KMS-11 (cell line): ENCODE data around the gene CDK2.

Source experiments
- H2AFZ ChIP-seq: fragments of 200-600 bp; sonication (generic); 2 replicates; pipeline ENCODE4 v1.6.1; 2016; ENCODE audit warnings: antibody characterized with exemption, mixed run types, low read depth
- H3K27ac ChIP-seq: fragments of 200-600 bp; sonication (generic); 2 replicates; pipeline ENCODE4 v1.6.1; 2016; ENCODE audit warnings: mild to moderate bottlenecking, mixed run types
- H3K27me3 ChIP-seq: fragments of 200-600 bp; sonication (generic); 2 replicates; pipeline ENCODE4 v1.6.1; 2017; ENCODE audit warnings: mild to moderate bottlenecking, low read depth, mixed run types, moderate library complexity; ENCODE audit not compliant: insufficient read depth
- H3K36me3 ChIP-seq: fragments of 200-600 bp; sonication (generic); 2 replicates; pipeline ENCODE4 v1.6.1; 2017; ENCODE audit warnings: mild to moderate bottlenecking, mixed run types; ENCODE audit not compliant: insufficient read depth
- H3K4me1 ChIP-seq: fragments of 200-600 bp; sonication (generic); 2 replicates; pipeline ENCODE4 v1.6.1; 2016; ENCODE audit warnings: mild to moderate bottlenecking, low read depth, mixed run types; ENCODE audit not compliant: poor library complexity, severe bottlenecking
- H3K4me2 ChIP-seq: fragments of 200-600 bp; sonication (generic); 2 replicates; pipeline ENCODE4 v1.7.0; 2016; ENCODE audit warnings: mild to moderate bottlenecking, mixed run types
- H3K4me3 ChIP-seq: fragments of 200-600 bp; sonication (generic); IDR thresholded peaks from 2 replicates; pipeline ENCODE4 v1.6.1; 2017; ENCODE audit warnings: low read depth, low read length, mixed read lengths; ENCODE audit not compliant: insufficient read depth
- H3K79me2 ChIP-seq: fragments of 200-600 bp; sonication (generic); 2 replicates; pipeline ENCODE4 v1.6.1; 2016; ENCODE audit warnings: low read depth, mixed run types; ENCODE audit not compliant: insufficient read depth
- H3K9ac ChIP-seq: fragments of 200-600 bp; sonication (generic); 2 replicates; pipeline ENCODE4 v1.6.1; 2016; ENCODE audit warnings: mild to moderate bottlenecking, mixed run types
- H4K20me1 ChIP-seq: fragments of 200-600 bp; sonication (generic); 2 replicates; pipeline ENCODE4 v1.6.1; 2016; ENCODE audit warnings: mild to moderate bottlenecking, mixed run types; ENCODE audit not compliant: insufficient read depth
- CTCF ChIP-seq: fragments of 200-600 bp; sonication (generic); conservative IDR thresholded peaks from 2 replicates; pipeline ENCODE4 v1.6.1; 2017; ENCODE audit warnings: low read depth, mild to moderate bottlenecking, antibody characterized with exemption, low read length, moderate library complexity, mixed read lengths

CDK2 gene

GRCh38 chr12:55955800-55956508 is 10.7 kb upstream of the CDK2 start:
- no peaks in the 10 kb centered on the region for H3K4me1 ChIP-seq
- no peak overlapping the region for H3K9ac ChIP-seq
- H3K4me3 ChIP-seq: no peak overlapping the region
- H3K27me3 ChIP-seq: no peaks in the 10 kb centered on the region
- no peaks in the 10 kb centered on the region for H3K36me3 ChIP-seq
- no peaks in the 10 kb centered on the region for H3K79me2 ChIP-seq
- H2AFZ ChIP-seq: no peak overlapping the region
- no peak overlapping the region for H3K27ac ChIP-seq
- no peak overlapping the region for H3K4me2 ChIP-seq
- H4K20me1 ChIP-seq: no peaks in the 10 kb centered on the region
- TF ChIP-seq CTCF: peak; percentile 59

GRCh38 chr12:55957106-55957859 is 9.3 kb upstream of the CDK2 start:
- Histone ChIP-seq H4K20me1 (no peaks in the 10 kb centered on the region), H3K36me3 (no peaks in the 10 kb centered on the region), H3K4me2 (no peak overlapping the region), H3K4me1 (no peaks in the 10 kb centered on the region), H3K27me3 (no peaks in the 10 kb centered on the region), H3K4me3 (no peak overlapping the region), H3K27ac (no peak overlapping the region), H3K79me2 (no peaks in the 10 kb centered on the region), H2AFZ (no peak overlapping the region), H3K9ac (no peak overlapping the region)
- TF ChIP-seq CTCF: no peak

- H3K4me3 ChIP-seq: no peak overlapping the region
- H3K27me3 ChIP-seq: no peaks in the 10 kb centered on the region
- TF ChIP-seq CTCF: no peak
- H2AFZ ChIP-seq: no peak overlapping the region
- no peak overlapping the region for H3K27ac ChIP-seq
- peaks cover 17% of the 10 kb centered on the region for H3K79me2 ChIP-seq
- no peaks in the 10 kb centered on the region for H3K36me3 ChIP-seq
- peaks cover 20% of the 10 kb centered on the region for H3K4me1 ChIP-seq
- H3K4me2 ChIP-seq: no peak overlapping the region
- H3K9ac ChIP-seq: no peak overlapping the region
- no peaks in the 10 kb centered on the region for H4K20me1 ChIP-seq
Measured at GRCh38 chr12:55963760-55964159, 2.9 kb upstream of the CDK2 start.

GRCh38 chr12:55965240-55965639 is 1.4 kb upstream of the CDK2 start:
- Histone ChIP-seq H3K36me3 (no peaks in the 10 kb centered on the region), H3K4me3 (no peak overlapping the region), H3K27me3 (no peaks in the 10 kb centered on the region), H3K9ac (no peak overlapping the region), H2AFZ (0 out of 2 replicates have a peak overlapping the region, but pooled peaks have one; percentile 97), H4K20me1 (no peaks in the 10 kb centered on the region), H3K4me2 (no peak overlapping the region; the same call in 1 of the 2 replicates), H3K4me1 (peaks cover 20% of the 10 kb centered on the region), H3K79me2 (peaks cover 17% of the 10 kb centered on the region), H3K27ac (no peak overlapping the region)
- no peak for TF ChIP-seq CTCF
